GM21786 (cell line): ENCODE data around the gene CELF4.
"Not testable (repeated sequence)": the region's sequence is repeated elsewhere in the genome, so short reads cannot be mapped to it uniquely, and the experiment has no call there.

Experiments used
- ATAC-seq: cut with Tn5 transposase; IDR thresholded peaks from one replicate; pipeline ENCODE4 v1.9.1; 2021; ENCODE audit not compliant: unreplicated experiment

The CELF4 gene

DNA sequence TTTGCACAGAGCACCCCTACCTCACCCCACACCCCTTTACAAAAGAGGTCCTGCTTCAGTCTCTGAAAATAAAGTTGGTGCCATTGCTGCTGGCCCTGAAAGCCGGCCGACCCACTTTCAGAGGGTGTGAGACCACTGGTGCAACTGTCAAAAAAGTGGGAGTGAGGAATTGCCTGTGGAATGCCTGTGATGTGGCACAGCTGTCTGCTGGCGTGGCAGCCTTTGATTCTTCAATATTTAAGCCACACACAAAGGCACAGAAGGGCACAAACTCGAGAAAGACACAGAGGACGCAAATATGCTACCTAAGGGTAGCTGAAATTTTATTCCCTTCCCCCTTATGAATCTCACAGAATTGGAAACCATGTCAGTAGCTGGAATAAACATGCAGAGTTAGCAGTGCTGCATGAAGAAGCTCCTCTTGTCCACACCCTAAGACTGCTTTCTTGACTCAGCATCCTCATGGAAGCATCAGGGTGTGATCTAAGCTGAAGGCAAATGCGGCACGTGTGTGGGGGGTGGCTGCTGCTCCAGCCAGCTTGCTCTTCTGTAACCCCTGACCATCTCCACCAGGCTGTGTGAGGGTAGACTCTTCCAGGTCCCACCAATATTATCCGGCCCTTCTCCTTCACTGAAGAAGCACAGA is 92.3 kb downstream of the CELF4 start:
- ATAC-seq = no peak

DNA sequence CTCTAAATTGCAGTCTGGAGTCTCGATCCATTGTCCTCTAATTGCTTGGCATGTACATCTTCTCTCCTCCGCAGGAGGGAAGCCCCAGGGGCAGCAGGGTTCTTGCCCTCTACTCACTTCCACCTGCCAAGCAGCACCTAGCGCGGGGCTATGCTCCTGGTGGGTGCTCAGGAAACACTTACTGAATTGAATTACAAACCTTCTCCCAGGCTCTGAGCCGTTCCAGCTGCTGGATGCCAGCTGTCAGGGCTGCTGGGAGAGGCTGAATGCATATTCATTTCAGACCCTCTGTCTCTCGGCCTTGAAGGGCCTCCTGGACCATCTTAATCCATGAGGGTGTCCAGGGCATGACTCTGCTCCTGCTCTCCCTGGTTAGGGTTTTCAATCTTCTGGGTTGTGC is 94.0 kb downstream of the CELF4 start:
- ATAC-seq = no peak

DNA sequence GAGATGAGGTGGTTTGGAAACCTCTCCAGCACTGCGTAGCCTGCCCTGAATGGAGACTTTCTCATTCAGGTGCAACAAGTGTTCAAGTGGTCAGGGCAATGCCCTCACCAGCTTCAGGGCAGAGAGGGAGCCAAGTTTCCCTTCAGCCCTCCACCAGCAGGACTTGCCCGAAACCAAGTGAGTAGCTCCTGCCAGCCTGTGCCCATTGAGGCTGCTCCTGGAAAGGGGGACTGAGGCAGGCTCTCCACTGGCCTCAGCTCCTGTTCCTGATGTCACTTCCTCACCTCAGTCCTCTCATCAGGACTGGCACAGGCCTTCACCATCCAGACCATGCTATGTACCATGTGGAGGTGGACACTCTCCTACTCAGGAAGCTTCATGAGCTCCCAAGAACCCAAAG is 94.6 kb downstream of the CELF4 start:
- no peak for ATAC-seq

DNA sequence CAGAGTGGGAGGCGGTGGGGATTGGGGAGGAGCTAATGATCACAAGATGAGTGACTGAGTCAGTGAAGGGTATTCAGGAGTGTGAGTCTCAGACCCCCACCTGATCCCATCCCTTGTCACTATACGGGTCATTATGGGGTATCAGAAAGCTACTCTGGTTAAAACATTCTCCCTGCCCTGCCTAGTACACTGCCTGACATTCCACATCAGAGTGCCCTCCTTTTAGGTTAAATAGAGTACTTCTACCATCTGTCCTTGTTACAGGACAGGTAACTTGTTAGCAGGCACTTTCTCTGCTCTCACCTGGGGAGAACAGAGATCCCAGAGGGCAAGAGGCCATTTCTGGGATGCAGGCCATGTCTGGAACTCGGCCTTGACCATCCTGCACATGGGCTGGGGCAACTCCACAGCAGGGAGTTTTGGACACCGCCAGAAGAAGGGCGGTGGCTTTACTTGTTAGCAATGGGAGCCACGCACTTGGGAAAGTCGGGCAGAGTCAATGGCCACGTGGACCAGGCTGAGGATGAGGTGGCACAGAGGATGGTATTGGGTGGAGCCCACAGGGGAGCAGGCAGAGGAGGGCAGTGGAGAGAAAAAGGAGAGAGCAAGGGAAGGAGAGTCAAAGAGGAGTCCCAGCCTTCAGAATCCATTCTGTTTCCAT is 98.5 kb downstream of the CELF4 start:
- ATAC-seq = no peak

DNA sequence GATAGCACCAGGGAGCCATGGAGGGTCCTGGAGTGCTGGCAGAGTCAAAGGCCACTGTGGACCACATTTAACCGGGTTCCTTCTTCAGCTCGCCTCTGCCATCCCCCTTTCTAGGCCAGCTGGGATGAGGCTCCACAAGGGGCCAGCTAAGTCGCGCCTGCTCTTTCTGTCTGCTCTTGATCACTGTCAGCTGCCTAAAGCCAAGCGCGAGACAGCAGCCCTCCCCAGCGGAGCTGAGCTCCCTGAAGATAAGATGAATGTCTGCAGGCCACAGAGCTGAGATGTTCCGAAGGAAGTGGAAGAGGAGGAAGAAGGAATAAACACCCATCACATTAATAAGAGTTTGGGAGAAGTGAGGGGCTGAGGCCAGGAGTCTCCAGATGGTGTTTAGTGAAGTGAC is 99.6 kb downstream of the CELF4 start:
- no peak for ATAC-seq

DNA sequence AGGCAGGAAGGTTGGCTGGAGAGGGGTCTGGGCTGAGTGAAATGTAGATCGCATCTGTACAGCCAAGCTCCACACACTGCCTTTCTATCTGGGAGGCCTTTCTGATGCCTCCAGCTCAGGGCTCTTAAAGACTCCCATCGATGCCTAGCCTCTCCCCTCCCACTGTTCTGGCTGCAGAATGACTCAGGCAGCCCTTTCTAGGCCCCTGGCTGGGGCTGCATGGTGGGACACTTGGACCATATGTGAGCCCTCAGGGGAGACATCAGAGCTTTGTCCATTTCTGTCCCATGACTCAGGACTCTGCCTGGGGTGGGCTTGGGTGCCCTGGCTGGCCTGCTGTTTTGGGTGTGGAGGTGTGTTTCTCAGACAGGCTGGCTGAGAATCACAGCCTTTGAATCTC is 101.3 kb downstream of the CELF4 start:
- no peak for ATAC-seq

DNA sequence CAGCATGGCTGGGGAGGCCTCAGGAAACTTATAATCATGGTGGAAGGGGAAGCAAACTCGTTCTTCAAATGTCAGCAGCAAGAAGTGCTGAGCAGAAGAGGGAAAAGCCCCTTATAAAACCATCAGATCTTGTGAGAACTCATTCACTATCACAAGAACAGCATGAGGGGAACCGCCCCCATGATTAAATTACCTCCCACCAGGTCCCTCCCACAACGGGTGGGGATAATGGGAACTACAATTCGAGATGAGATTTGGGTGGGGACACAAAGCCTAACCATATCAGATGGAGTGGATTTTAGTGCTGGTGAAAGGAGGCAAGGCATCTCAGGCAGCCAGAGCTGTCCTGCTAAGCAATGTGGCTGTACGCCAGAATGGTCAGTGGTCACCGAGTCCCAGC is 104.3 kb downstream of the CELF4 start:
- not testable (repeated sequence) for ATAC-seq

DNA sequence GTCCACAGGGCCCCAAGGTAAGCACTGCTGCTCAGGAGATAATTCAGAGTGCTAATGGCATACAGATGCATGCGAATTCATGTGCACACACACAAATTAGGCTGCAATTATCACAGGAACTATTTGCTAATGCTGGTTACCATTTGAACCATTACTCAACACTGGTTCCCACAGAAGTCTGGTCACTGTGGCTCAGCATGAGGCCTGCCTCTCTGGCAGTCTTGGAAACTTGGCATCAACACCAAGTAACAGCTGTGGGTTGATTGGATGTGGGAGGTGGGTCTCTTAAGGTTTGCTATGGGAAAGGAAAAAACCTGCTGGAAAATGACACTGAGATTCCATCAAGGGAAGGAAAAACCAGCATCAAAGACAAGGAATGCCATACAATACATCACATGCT is 105.0 kb downstream of the CELF4 start:
- no peak for ATAC-seq

DNA sequence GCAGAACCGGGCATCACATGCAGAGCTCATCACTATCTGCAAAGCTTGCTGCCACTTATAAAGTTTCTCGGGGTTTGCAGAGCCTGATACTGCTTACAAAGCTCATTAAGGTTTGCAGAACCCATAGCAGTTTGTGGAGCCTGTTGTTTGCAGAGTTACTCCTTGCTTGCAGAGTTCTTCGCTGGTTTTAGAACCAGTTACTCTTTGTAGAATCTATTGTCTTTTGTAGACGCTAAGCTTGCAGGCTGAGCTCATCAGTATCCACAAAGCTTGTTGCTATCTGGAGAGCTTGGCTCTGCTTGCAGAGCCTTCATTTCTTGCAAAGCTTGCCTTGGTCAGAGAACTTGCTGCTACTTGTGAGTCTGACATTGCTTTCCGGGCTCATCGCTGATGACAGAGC is 106.9 kb downstream of the CELF4 start:
- ATAC-seq = no peak

DNA sequence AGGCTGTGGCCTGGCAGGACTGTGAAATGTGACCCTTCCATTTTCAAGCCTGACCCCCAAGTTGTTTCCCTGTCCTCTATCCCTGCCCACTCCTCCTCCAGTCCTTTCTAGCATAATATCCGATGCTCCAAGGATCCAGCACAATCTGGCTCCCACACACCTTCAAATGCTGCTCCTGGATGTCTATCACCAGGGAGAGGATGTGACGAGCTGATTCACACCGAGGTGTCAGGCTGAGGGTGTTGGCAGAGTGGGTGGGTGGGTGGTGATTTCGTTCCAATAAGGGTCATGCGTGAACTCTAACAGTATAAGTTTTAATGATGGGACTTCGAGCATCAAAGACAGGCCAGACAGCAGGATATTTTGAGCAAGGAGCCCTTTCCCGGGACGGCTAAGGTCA is 107.8 kb downstream of the CELF4 start:
- ATAC-seq = no peak

DNA sequence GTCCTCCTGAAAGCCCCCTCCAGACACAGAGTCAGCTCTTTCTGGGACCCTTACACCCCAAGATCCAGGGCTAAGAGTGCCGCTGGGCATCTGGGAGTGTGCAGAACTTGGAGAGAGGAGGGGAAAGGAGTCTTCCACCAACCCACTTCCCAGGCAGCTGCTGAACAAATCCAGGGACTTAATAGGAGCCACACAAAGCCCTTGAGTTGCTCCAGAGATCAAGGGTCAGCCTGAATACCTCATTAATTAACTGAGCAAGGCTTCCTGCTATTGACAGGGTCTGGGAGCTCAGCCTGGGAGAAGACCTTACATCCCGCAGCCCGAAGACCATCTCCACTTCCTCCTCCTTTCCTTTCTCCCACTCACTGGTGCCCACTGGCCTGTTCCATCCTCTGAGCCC is 108.3 kb downstream of the CELF4 start:
- ATAC-seq = no peak

DNA sequence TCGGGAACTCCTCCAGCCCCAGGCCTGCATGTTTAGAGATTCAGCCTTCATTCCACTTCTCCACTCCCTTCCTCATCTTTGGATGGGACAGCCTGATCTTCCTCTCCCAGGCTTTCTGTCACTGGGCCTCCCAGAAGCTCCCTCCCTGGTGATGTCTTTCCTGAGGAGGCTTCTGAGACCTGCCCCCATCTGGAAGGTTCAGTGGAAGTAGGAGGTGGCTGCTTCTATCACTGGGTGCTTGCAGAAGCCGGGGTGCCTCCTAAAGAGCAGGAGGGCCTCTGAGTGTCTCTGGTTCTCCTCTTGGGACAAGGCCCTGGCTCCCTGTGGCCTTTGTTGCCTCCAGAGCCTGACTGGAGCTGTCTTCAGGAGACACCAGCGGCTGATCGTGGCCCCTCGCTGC is 108.7 kb downstream of the CELF4 start:
- ATAC-seq = no peak

DNA sequence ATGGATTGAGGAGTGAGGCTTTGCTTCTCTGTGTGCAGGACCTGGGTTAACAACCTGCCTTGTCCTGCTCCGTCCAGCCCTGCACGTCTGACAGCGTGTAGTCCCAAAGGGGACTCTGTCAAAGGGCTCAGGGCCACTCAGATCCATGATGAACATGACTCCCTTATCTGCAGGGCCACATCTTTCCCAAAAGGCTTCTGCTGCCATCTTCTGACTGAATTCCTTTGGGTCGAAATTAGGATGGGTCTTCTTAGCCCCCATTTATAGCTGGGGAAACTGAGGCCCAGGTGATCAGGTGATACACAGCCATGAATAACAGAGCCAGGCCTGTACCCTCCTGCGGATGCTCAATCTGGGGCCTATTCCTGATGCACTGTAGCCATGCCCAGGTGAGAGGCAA is 109.2 kb downstream of the CELF4 start:
- no peak for ATAC-seq

DNA sequence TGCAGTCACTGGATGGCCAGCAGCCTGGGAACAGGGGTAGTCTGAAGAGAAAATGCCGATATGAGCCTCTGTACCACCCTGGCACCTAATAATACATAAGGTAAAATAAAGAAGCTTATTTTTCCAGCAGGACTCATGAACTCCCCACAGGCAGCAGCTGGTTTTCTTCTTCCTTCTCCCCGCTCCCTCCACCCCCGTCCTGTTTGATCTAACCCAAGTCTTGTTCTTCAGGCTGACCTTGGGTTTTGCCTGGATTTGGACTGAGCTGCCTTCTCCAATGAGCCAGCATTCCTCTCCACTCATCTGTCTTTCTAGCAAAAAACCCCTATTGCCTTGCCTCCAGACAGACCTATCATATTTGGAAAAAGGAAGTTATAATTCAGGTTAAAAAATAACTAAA is 111.8 kb downstream of the CELF4 start:
- ATAC-seq = no peak

DNA sequence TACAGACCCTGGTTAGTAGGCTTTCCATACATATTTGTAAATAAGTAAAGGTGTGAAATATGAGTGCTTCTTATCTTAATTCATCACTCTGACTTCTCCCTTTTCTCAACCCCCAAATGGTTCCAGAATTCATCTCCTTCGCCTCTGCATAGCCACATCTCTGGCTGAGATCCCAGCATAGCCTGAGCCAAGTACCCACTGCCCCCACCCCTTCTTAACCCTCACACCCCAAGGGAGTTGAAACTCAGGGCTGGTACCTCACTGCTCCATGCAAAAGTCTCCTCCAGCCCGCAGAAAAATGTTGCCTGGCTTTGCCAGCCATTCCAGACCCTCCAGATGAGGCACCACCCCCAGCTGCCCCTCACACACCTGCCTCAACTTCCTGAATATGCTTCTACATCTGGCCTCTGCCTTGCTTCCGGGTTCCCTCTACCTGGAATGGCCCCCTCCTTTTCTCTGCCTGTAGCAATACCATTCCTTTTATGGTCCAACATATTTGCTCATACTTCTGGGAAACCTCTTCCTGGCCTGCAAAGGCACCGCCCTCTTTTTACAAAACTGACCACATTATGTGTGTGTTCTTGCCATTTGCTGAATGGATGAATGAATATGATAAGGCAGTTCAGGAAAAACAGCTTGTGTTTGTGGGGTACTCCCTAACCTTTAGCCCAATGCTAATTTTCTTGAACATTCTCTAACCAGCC is 112.8 kb downstream of the CELF4 start:
- ATAC-seq = no peak

DNA sequence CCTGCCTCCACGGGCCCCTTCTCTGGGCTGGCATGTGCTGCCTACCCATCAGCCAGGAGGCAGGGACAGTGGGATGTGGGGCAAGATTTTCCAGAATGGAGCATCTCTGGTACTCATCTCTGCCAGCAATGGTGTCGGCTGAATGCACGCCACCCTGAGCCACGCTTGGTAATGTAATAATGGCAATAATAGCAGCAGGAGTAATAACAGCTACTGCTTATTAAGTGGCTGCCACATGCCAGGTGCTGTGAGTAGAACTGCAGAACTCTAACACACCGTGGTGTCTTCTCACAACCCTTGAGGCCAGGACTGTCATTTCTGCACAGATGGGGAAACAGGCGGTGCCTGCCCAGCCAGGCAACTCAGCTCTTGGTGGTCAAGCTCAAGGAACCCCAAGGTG is 113.6 kb downstream of the CELF4 start:
- no peak for ATAC-seq

DNA sequence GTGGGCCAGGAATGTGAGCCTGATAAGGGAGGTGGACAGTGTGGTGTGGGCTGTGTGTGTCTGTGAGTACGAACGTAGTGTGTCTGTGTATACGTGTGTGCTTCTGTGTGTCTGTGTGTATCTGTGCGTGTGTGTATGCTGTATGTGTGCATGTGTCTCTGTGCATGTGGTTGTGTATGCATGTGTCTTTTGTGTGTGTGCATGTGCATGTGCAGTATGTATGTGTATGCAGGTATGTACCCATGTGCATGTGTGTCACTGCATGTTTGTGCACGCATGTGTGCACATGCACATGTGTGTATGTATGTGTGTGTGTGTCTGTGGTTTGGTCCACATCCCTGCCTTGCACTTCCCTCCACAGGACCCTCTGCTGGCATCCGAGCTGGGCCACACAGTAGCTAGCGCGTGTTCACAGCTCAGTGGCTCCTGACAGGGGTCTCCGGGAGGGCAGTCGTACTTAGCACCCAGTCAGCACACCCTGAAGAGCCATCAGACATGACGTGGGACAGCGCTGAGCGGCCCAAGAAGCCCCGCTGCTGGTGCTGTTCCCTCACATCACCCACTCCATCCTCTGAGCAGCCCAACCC is 114.3 kb downstream of the CELF4 start:
- ATAC-seq = no peak

DNA sequence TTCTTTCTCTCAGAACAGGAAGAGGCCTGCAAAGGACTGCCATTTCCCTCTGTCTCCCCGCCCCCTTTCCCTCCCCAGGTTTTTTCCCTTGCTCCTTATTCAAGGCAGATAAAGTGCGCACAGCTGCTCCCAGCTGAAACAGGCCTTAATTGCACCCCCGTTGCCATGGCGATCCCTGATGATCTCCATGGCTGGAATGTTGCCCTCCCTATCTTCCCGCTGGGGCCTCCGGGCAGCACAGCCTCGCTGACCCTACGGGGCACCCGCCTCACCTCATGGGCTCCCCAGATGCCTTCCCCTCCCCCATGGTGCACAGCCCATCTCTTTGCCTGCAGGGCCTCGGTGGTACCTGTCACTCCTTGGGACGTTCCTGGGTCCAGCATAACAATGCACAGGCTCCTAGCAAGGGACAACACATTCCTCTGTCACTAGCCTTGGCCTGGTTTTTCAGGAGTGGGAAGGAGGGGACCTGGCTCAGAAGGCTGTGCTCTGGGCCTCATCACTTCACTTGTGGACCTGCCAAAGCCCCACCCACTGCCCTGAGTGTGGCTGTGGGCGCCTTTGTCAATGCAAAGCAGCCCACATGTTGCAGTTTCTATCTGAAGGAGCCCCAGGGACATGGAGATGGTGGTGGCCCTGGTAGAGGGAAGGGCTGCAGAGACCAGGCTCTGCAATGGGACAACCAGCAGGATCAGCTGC is 115.0 kb downstream of the CELF4 start:
- ATAC-seq = no peak

DNA sequence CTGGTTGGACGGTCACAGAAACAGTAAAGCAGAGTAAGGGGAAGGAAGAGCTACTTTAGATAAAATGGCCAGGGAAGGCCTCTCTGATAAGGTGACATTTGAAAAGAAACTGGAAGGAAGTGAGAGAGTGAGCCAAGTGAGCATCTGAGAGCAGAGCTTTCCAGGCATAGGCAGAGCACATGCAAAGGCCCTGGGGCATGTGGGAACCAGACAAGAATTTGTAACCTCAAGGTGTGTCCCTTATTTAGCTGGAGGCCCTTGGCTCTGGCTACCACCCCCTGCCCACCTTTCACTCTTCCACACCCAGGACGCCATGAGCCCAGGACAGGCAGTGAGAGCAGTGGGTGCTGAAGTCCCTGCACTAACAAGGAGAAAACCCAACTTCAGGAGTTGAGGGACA is 116.0 kb downstream of the CELF4 start:
- no peak for ATAC-seq

DNA sequence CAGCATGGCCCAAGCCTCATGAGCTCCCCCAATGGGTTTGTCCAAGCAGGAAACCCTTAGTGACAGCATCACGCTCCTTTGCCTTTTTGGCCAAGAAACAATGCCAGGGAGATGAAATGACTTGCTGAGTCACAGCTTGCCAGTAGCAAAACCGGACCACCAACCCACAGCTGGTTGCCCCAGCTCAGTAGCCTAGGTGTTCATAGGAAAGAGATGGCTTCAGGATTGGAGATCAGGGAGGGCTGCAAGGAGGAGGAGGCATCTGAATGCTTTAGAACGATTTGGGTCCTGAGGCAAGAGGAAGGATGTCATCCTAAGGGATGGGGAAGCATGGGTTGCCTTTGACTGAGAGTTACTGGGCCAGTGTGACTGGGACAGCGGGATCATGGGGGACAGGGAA is 116.7 kb downstream of the CELF4 start:
- ATAC-seq = no peak
